ENCODE data around the gene MOB3B.
A peak's percentile ranks its signal among the peaks of the same experiment; 100 is the strongest.

MOB3B gene

DNA sequence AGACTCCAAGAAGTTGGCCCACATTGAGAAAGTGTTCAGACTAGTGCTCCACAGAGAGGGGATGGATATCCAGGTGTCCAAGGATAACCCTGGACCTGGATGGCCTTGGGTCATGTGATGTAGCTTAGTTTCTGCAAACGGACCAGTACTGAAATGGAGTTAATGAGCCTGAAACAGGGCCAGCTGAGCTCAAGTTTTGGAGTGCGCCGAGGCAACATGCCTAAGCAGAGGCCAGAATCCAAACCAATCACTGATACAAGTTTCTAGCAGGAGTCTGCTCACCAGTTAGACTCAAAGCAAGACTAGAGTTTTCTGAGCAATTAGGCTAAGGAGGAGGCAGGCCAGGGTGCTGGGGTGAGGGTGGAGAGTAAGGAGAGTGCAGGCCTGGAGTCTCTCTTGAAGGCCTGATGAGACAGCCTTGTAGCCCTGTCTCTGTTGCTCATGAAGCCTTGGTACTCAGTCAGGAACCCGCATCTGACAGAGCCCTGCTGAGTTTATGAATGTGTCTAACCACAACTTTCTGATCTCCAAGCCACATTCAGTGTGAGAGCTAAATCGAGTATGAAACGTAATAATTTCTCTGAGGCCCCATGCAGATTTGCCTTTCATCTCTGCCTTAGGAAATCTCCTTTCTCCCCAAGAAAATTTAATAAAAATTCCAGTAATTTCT lies 163.8 kb downstream of the MOB3B start:
- Histone ChIP-seq H3K27ac (ENCODE audit: poor library complexity, severe bottlenecking) (no peak overlapping the region), H3K27me3 (ENCODE audit: insufficient read depth, poor library complexity, severe bottlenecking) (no peaks in the 10 kb centered on the region), H3K4me3 (ENCODE audit: severe bottlenecking) (no peak overlapping the region), H3K4me1 (ENCODE audit: insufficient read depth, poor library complexity, severe bottlenecking) (peaks cover 19% of the 10 kb centered on the region), H3K9me3 (ENCODE audit: severe bottlenecking) (no peaks in the 10 kb centered on the region), H3K36me3 (ENCODE audit: low read depth) (no peaks in the 10 kb centered on the region)
- TF ChIP-seq, protein P1, sequence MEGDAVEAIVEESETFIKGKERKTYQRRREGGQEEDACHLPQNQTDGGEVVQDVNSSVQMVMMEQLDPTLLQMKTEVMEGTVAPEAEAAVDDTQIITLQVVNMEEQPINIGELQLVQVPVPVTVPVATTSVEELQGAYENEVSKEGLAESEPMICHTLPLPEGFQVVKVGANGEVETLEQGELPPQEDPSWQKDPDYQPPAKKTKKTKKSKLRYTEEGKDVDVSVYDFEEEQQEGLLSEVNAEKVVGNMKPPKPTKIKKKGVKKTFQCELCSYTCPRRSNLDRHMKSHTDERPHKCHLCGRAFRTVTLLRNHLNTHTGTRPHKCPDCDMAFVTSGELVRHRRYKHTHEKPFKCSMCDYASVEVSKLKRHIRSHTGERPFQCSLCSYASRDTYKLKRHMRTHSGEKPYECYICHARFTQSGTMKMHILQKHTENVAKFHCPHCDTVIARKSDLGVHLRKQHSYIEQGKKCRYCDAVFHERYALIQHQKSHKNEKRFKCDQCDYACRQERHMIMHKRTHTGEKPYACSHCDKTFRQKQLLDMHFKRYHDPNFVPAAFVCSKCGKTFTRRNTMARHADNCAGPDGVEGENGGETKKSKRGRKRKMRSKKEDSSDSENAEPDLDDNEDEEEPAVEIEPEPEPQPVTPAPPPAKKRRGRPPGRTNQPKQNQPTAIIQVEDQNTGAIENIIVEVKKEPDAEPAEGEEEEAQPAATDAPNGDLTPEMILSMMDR (IDR thresholded peaks at IDR 0.05; ENCODE audit: poor library complexity, severe bottlenecking) = no peak
- DNase-seq (ENCODE audit: low spot score) = no peak
- no peak for ATAC-seq (ENCODE audit: low read depth)

GRCh38 chr9:27362447-27363210 lies 167.0 kb downstream of the MOB3B start:
- H3K27ac ChIP-seq (ENCODE audit: poor library complexity, severe bottlenecking) = peak overlapping the region; percentile 62
- H3K36me3 ChIP-seq (ENCODE audit: low read depth) = peaks cover 6% of the 10 kb centered on the region; the same call in 1 of the 2 replicates
- no peaks in the 10 kb centered on the region for H3K9me3 ChIP-seq (ENCODE audit: severe bottlenecking)
- ATAC-seq (ENCODE audit: low read depth) = peak; percentile 88
- TF ChIP-seq, protein P1 (IDR thresholded peaks at IDR 0.05; ENCODE audit: poor library complexity, severe bottlenecking) = no peak
- no peaks in the 10 kb centered on the region for H3K27me3 ChIP-seq (ENCODE audit: insufficient read depth, poor library complexity, severe bottlenecking)
- H3K4me1 ChIP-seq (ENCODE audit: insufficient read depth, poor library complexity, severe bottlenecking) = peaks cover 19% of the 10 kb centered on the region
- H3K4me3 ChIP-seq (ENCODE audit: severe bottlenecking) = no peak overlapping the region
- no peak for DNase-seq (ENCODE audit: low spot score)

DNA sequence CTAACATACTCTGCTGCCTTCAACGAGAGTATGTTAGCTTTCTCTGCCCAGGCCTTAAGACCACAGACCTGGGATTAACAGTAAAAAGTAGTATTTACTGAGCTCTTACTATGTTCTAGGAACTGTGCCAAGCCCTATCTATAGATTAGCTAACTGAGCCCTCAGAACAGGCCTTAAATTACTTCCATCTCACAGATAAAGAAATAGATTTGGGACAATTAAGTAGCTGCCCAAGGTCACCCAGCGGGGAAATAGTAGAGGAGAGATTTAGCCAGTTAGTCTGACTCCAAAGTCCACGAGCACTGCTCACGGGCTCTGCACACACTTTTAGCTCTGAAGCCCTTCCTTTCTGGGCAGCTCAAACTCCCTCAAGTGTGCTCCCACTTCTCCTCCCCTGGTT lies 168.1 kb downstream of the MOB3B start:
- Histone ChIP-seq H3K27ac (ENCODE audit: poor library complexity, severe bottlenecking) (peak overlapping the region; percentile 62), H3K4me3 (ENCODE audit: severe bottlenecking) (no peak overlapping the region), H3K27me3 (ENCODE audit: insufficient read depth, poor library complexity, severe bottlenecking) (no peaks in the 10 kb centered on the region), H3K36me3 (ENCODE audit: low read depth) (peaks cover 10% of the 10 kb centered on the region; the same call in 1 of the 2 replicates), H3K9me3 (ENCODE audit: severe bottlenecking) (no peaks in the 10 kb centered on the region), H3K4me1 (ENCODE audit: insufficient read depth, poor library complexity, severe bottlenecking) (peaks cover 19% of the 10 kb centered on the region)
- ATAC-seq (ENCODE audit: low read depth) (no peak), DNase-seq (ENCODE audit: low spot score) (no peak)
- TF ChIP-seq, protein P1 (IDR thresholded peaks at IDR 0.05; ENCODE audit: poor library complexity, severe bottlenecking) = no peak

GRCh38 chr9:27359763-27360162 lies 169.9 kb downstream of the MOB3B start:
- no peak overlapping the region for H3K27ac ChIP-seq (ENCODE audit: poor library complexity, severe bottlenecking)
- ATAC-seq (ENCODE audit: low read depth) = no peak
- no peaks in the 10 kb centered on the region for H3K9me3 ChIP-seq (ENCODE audit: severe bottlenecking)
- TF ChIP-seq, protein P1 (IDR thresholded peaks at IDR 0.05; ENCODE audit: poor library complexity, severe bottlenecking) = no peak
- peaks cover 19% of the 10 kb centered on the region for H3K4me1 ChIP-seq (ENCODE audit: insufficient read depth, poor library complexity, severe bottlenecking)
- no peak for DNase-seq (ENCODE audit: low spot score)
- H3K4me3 ChIP-seq (ENCODE audit: severe bottlenecking) = no peak overlapping the region
- H3K36me3 ChIP-seq (ENCODE audit: low read depth) = peaks cover 12% of the 10 kb centered on the region; the same call in 1 of the 2 replicates
- H3K27me3 ChIP-seq (ENCODE audit: insufficient read depth, poor library complexity, severe bottlenecking) = no peaks in the 10 kb centered on the region
